Measurements from ENCODE around the gene TCF25.

DNA sequence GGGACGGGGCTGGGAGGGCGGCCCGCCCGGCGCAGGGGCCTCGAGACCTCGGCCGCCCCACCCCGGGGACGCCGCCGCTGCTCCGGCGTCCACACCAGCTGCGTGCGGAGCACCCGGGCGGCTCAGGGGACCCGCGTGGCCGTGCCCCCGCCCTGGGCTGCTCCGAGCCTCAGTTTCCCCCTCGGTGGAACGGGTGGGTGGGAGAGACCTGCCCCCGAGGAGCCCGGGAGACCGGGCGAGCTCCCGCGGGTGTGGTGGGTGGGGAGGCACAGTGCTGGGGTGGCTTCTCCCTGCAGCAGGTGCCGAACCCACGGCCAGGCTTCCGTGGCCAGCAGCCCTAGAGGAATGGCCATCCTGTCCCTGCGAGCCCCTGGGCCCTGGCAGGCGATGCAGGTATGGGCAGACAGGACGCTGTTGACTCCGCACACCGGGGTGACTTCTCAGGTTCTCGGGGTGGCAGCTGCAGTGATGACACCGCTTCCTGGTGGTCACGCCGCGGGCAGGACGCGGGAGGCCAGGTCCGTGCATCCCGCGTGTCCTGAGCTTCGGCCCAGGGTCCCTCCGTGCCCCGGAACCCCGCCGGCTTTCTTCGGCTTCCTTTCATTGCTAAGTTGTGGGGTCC lies 75.8 kb downstream of the TCF25 start:
- TF ChIP-seq, protein P1, sequence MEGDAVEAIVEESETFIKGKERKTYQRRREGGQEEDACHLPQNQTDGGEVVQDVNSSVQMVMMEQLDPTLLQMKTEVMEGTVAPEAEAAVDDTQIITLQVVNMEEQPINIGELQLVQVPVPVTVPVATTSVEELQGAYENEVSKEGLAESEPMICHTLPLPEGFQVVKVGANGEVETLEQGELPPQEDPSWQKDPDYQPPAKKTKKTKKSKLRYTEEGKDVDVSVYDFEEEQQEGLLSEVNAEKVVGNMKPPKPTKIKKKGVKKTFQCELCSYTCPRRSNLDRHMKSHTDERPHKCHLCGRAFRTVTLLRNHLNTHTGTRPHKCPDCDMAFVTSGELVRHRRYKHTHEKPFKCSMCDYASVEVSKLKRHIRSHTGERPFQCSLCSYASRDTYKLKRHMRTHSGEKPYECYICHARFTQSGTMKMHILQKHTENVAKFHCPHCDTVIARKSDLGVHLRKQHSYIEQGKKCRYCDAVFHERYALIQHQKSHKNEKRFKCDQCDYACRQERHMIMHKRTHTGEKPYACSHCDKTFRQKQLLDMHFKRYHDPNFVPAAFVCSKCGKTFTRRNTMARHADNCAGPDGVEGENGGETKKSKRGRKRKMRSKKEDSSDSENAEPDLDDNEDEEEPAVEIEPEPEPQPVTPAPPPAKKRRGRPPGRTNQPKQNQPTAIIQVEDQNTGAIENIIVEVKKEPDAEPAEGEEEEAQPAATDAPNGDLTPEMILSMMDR (IDR thresholded peaks at IDR 0.05), result no peak
- no peak for TF ChIP-seq POLR2AphosphoS5 (IDR thresholded peaks at IDR 0.05)
- TF ChIP-seq POLR2A (IDR thresholded peaks at IDR 0.05; ENCODE audit: low read depth), result no peak
- no peak for TF ChIP-seq EP300 (IDR thresholded peaks at IDR 0.05)
